HFFc6 (cell line): Measurements from ENCODE around the gene FBXO2. TPM values are rescaled to one million over a fixed set of nuclear protein-coding genes. Genes with fewer than 3 reads are reported as not detected.

Experiments used
- DNase-seq: peaks from one replicate; pipeline ENCODE4 v3.0.0-alpha.2; 2018
- H3K27ac Mint-ChIP-seq: 2 replicates; pipeline ENCODE4 v1.8.0; 2020; ENCODE audit warnings: mild to moderate bottlenecking, mixed read lengths
- H3K27me3 Mint-ChIP-seq: 2 replicates; pipeline ENCODE4 v1.8.0; 2021; ENCODE audit warnings: mild to moderate bottlenecking, moderate library complexity, mixed read lengths; ENCODE audit not compliant: insufficient read depth
- H3K36me3 Mint-ChIP-seq: 2 replicates; pipeline ENCODE4 v1.8.0; 2021; ENCODE audit warnings: low read depth, mixed read lengths
- H3K4me1 Mint-ChIP-seq: 2 replicates; pipeline ENCODE4 v1.8.0; 2020; ENCODE audit warnings: low read depth, mixed read lengths
- H3K4me3 Mint-ChIP-seq: 2 replicates; pipeline ENCODE4 v1.8.0; 2020; ENCODE audit warnings: mild to moderate bottlenecking, moderate library complexity, mixed read lengths
- H3K9me3 Mint-ChIP-seq: 2 replicates; pipeline ENCODE4 v1.8.0; 2020; ENCODE audit warnings: mild to moderate bottlenecking, mixed read lengths
- total RNA-seq, 6 experiments: library from RNA; stranded (reverse); fragmentation: NEBNext Ultra II Directional; extraction: Animal tissue kit (Norgen Biotek cat#: 25700); gene quantifications; 2 replicates in 1 of 6; 3 replicates in 5 of 6; pipeline ENCODE4 v1.2.3, GENCODE V29; 2021
- TF ChIP-seq, protein P1 (sequence below): fragments of 200-600 bp; sonication (generic); IDR thresholded peaks from 2 replicates; pipeline ENCODE4 v1.5.0; 2021; ENCODE audit warnings: antibody characterized with exemption, mild to moderate bottlenecking

FBXO2 gene
- total RNA-seq, 6 experiments from 2014 or later, result 0.66 to 1.7 (median 0.78) TPM

DNA sequence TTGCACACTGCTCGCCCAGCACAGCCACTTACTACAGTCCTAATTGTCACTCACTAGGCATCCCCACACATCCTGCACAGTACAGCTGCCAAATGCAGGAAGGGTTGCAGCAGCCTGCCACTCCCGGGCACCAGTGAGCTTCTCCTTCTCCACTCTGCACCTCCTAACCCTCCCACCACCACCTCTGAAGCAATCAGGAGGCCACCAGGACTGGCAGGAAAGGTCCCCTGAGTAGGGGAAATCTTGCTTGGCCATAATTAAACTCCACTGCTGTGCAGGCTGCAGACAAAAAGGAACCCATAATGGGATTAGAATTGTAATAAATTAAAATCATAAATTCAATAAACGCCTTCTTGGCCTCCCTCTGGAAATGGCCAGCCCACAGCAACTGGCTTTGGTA, 31.8 kb downstream of the FBXO2 start:
- peaks cover 35% of the 10 kb centered on the region for H3K27me3 Mint-ChIP-seq

DNA sequence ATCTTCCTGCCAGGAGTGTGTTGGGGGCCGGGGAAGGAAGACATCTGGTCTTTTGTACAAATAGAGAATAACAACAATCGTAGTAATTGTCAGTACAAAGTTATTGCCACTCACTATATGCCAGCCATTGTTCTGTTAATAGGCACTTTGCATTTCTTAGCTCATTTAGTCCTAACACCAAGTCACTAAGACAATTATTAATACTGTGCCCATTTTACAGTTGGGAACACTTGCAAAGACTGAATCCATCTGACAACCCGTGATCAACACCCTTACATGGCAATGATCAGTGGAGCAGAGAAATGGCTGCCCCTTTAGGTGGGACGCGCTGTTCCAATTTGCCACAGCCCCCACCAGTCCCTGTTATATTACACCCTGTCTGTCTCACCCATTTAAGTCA, 33.3 kb downstream of the FBXO2 start:
- Mint-ChIP-seq H3K27ac (no peak overlapping the region), H3K9me3 (no peaks in the 10 kb centered on the region), H3K27me3 (peaks cover 43% of the 10 kb centered on the region), H3K4me3 (no peak overlapping the region), H3K36me3 (no peaks in the 10 kb centered on the region), H3K4me1 (no peaks in the 10 kb centered on the region)
- TF ChIP-seq, protein P1, sequence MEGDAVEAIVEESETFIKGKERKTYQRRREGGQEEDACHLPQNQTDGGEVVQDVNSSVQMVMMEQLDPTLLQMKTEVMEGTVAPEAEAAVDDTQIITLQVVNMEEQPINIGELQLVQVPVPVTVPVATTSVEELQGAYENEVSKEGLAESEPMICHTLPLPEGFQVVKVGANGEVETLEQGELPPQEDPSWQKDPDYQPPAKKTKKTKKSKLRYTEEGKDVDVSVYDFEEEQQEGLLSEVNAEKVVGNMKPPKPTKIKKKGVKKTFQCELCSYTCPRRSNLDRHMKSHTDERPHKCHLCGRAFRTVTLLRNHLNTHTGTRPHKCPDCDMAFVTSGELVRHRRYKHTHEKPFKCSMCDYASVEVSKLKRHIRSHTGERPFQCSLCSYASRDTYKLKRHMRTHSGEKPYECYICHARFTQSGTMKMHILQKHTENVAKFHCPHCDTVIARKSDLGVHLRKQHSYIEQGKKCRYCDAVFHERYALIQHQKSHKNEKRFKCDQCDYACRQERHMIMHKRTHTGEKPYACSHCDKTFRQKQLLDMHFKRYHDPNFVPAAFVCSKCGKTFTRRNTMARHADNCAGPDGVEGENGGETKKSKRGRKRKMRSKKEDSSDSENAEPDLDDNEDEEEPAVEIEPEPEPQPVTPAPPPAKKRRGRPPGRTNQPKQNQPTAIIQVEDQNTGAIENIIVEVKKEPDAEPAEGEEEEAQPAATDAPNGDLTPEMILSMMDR, result no peak
- DNase-seq, result no peak

More for the DNA sequence above, 31.8 kb downstream of the FBXO2 start:
- Mint-ChIP-seq H3K36me3 (no peaks in the 10 kb centered on the region), H3K9me3 (no peaks in the 10 kb centered on the region), H3K4me1 (no peaks in the 10 kb centered on the region), H3K27ac (no peak overlapping the region), H3K4me3 (no peak overlapping the region)
- TF ChIP-seq, protein P1, result no peak
- no peak for DNase-seq

DNA sequence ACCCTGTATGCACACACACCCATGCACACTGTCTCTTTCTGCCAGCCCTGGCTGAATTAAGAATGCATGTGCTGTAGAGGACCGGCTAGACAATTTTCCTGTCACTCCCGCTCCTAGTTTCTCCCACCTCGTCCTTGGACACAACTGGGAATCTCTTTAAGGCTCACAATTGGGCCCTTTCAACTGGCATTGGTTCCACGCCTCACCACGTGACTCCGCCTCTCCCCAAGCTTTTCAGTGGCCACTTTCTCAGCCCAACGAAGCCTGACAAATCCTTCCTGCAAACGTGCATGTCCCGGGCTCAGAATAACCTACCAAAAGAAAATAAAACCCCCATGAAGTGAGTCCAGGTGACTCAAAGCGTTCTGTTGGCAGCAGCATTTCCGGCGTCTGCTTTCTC, 33.8 kb downstream of the FBXO2 start:
- TF ChIP-seq, protein P1, result no peak
- H3K9me3 Mint-ChIP-seq, result no peaks in the 10 kb centered on the region
- no peaks in the 10 kb centered on the region for H3K36me3 Mint-ChIP-seq
- DNase-seq, result no peak
- H3K27ac Mint-ChIP-seq, result no peak overlapping the region
- peaks cover 38% of the 10 kb centered on the region for H3K27me3 Mint-ChIP-seq
- H3K4me3 Mint-ChIP-seq, result no peak overlapping the region
- H3K4me1 Mint-ChIP-seq, result no peaks in the 10 kb centered on the region

DNA sequence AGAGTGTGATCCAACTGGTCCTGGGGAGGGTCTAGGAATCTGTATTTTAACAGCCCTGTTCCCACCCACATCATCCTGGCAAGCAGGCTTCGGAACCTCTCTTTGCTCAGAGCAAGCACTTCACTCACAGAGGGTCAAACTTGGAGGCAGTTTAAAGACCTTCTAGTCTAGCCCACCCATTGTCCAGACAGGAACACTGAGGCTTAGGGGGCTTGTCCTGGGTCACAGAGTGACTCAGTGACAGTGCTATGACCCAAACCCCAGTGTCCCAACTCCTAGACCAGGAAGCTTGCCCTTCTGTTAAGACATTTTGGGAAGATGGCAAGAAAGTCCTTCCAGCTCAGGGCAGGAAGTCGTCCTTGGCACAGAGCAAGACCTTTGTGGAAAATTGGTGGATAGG, 36.5 kb downstream of the FBXO2 start:
- peaks cover 43% of the 10 kb centered on the region for H3K27me3 Mint-ChIP-seq
- H3K9me3 Mint-ChIP-seq, result no peaks in the 10 kb centered on the region; the same call in 1 of the 2 replicates
- TF ChIP-seq, protein P1, result no peak
- DNase-seq, result no peak
- no peaks in the 10 kb centered on the region for H3K36me3 Mint-ChIP-seq
- no peak overlapping the region for H3K4me3 Mint-ChIP-seq
- no peak overlapping the region for H3K27ac Mint-ChIP-seq
- H3K4me1 Mint-ChIP-seq, result no peaks in the 10 kb centered on the region

DNA sequence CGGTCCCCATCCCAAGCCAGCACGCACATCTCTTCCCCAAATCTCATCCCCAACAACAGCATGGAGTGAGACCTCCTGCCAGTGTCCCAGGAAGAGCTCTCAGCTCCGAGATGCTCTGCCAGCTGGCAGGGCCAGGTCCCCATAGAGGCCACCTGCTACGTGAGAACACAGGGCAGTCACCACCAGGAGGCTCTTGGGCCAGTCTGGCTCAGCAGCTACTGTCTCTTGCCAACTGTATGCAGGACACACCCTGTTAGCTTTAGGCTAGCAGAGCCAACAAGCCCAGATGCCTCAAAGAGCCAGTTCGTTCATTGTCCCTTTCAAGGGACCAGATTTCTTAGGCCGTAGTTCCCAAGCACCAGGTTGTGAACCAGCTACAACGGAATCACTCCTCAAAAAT, 36.9 kb downstream of the FBXO2 start:
- no peaks in the 10 kb centered on the region for H3K4me1 Mint-ChIP-seq

More for the DNA sequence above, 36.9 kb downstream of the FBXO2 start:
- no peak overlapping the region for H3K4me3 Mint-ChIP-seq
- H3K27ac Mint-ChIP-seq, result no peak overlapping the region
- H3K27me3 Mint-ChIP-seq, result peaks cover 43% of the 10 kb centered on the region
- no peaks in the 10 kb centered on the region; the same call in 1 of the 2 replicates for H3K9me3 Mint-ChIP-seq
- no peaks in the 10 kb centered on the region for H3K36me3 Mint-ChIP-seq
- DNase-seq, result no peak
- TF ChIP-seq, protein P1, result no peak
